HepG2 (cell line): ENCODE results near the gene FIGLA. TPM values are rescaled to one million over a fixed set of nuclear protein-coding genes. Genes with fewer than 3 reads are reported as not detected.
A peak's percentile ranks its signal among the peaks of the same experiment; 100 is the strongest.

Experiments
- ARID2 ChIP-seq: sonication (generic); formaldehyde crosslinking; IDR thresholded peaks from 2 replicates; pipeline ENCODE4 v1.8.1; 2022; ENCODE audit warnings: mild to moderate bottlenecking, missing genetic modification reagents, borderline replicate concordance
- CEBPG ChIP-seq: IDR thresholded peaks from 2 replicates; pipeline ENCODE4 v1.6.1; 2016
- CENPX ChIP-seq: sonication (generic); formaldehyde crosslinking; IDR thresholded peaks from 2 replicates; pipeline ENCODE4 v1.9.0; 2021; ENCODE audit warnings: mild to moderate bottlenecking, missing genetic modification reagents, moderate library complexity
- CTCF ChIP-seq: sonication (generic); formaldehyde crosslinking; IDR thresholded peaks from 2 replicates; pipeline ENCODE4 v1.5.0; 2020; ENCODE audit warnings: mild to moderate bottlenecking, missing genetic modification reagents, moderate library complexity
- ESRRA ChIP-seq: sonication (generic); formaldehyde crosslinking; IDR thresholded peaks from 2 replicates; pipeline ENCODE4 v1.5.1; 2020; ENCODE audit warnings: mild to moderate bottlenecking, low read depth, missing genetic modification reagents
- FOXA3 ChIP-seq: IDR thresholded peaks from 2 replicates; pipeline ENCODE4 v1.6.1; 2016; ENCODE audit warnings: missing genetic modification reagents, missing compliant biosample characterization
- GATAD1 ChIP-seq: IDR thresholded peaks from 2 replicates; pipeline ENCODE4 v1.6.1; 2016; ENCODE audit warnings: missing genetic modification reagents, missing compliant biosample characterization
- HMGXB3 ChIP-seq: sonication (generic); formaldehyde crosslinking; IDR thresholded peaks from 2 replicates; pipeline ENCODE4 v1.4.0; 2020; ENCODE audit warnings: missing genetic modification reagents, borderline replicate concordance
- MAZ ChIP-seq, 2 experiments: sonication (generic) in 1 of 2; formaldehyde crosslinking in 1 of 2; IDR thresholded peaks; 2 replicates each; pipeline versions ENCODE4 v1.5.0 to v1.6.1; 2012 to 2020; ENCODE audit warnings: low read depth in 2 of 2, mild to moderate bottlenecking in 2 of 2, borderline replicate concordance in 1 of 2, improper control_type of control experiment in 1 of 2, low read length in 1 of 2, missing genetic modification reagents in 1 of 2, moderate library complexity in 1 of 2
- SNRNP70 ChIP-seq: fragments of 200-400 bp; formaldehyde crosslinking; IDR thresholded peaks from 2 replicates; pipeline ENCODE4 v1.6.1; 2017; ENCODE audit warnings: mild to moderate bottlenecking, low read depth, low read length, moderate library complexity
- SSRP1 ChIP-seq: IDR thresholded peaks from 2 replicates; pipeline ENCODE4 v1.6.1; 2016; ENCODE audit warnings: control low read depth
- STAG1 ChIP-seq: sonication (generic); formaldehyde crosslinking; IDR thresholded peaks from 2 replicates; pipeline ENCODE4 v1.4.0; 2020; ENCODE audit warnings: missing genetic modification reagents
- ZBTB33 ChIP-seq: sonication (generic); formaldehyde crosslinking; IDR thresholded peaks from 2 replicates; pipeline ENCODE4 v1.4.0; 2020; ENCODE audit warnings: missing genetic modification reagents
- ZMYM4 ChIP-seq: sonication (generic); formaldehyde crosslinking; IDR thresholded peaks from 2 replicates; pipeline ENCODE4 v1.8.1; 2023; ENCODE audit warnings: mild to moderate bottlenecking, missing genetic modification reagents
- ZNF567 ChIP-seq: sonication (generic); formaldehyde crosslinking; IDR thresholded peaks from 2 replicates; pipeline ENCODE4 v1.8.1; 2023; ENCODE audit warnings: mild to moderate bottlenecking, missing genetic modification reagents, borderline replicate concordance
- ZNF691 ChIP-seq: sonication (generic); formaldehyde crosslinking; IDR thresholded peaks from 2 replicates; pipeline ENCODE4 v1.4.0; 2020; ENCODE audit warnings: missing genetic modification reagents, low read depth, mild to moderate bottlenecking, borderline replicate concordance
- polyA plus RNA-seq, 8 experiments: library from polyadenylated mRNA; depleted of rRNA in 3 of 8; stranded (reverse) in 7 of 8; unstranded in 1 of 8; fragments of >200 nt; fragmentation: Illumina TruSeq in 4 of 8; extraction: Trizol in 4 of 8; gene quantifications; 2 replicates each; pipeline versions ENCODE4 v1.2.1 to v1.2.3, GENCODE V29; 2011 to 2016; ENCODE audit warnings: low read depth in 4 of 8, missing spikeins in 1 of 8, mixed read lengths in 1 of 8; ENCODE audit not compliant: insufficient read depth in 1 of 8
- total RNA-seq, 5 experiments: library from RNA; depleted of rRNA; stranded (reverse); fragments of >200 nt; fragmentation: Illumina TruSeq; extraction: Trizol; gene quantifications; 2 replicates each; pipeline ENCODE4 v1.2.3, GENCODE V29; 2016; ENCODE audit warnings: low read depth in 1 of 5
- TF ChIP-seq, protein P1 (sequence below): sonication (generic); formaldehyde crosslinking; conservative IDR thresholded peaks from 2 replicates; pipeline ENCODE4 v1.8.1; 2023; ENCODE audit warnings: missing genetic modification reagents

Gene FIGLA
- total and polyA plus RNA-seq, 2 of the 13 experiments (the other 11 are each of a cell fraction or from before 2014, with no cell fraction given) = not detected

DNA sequence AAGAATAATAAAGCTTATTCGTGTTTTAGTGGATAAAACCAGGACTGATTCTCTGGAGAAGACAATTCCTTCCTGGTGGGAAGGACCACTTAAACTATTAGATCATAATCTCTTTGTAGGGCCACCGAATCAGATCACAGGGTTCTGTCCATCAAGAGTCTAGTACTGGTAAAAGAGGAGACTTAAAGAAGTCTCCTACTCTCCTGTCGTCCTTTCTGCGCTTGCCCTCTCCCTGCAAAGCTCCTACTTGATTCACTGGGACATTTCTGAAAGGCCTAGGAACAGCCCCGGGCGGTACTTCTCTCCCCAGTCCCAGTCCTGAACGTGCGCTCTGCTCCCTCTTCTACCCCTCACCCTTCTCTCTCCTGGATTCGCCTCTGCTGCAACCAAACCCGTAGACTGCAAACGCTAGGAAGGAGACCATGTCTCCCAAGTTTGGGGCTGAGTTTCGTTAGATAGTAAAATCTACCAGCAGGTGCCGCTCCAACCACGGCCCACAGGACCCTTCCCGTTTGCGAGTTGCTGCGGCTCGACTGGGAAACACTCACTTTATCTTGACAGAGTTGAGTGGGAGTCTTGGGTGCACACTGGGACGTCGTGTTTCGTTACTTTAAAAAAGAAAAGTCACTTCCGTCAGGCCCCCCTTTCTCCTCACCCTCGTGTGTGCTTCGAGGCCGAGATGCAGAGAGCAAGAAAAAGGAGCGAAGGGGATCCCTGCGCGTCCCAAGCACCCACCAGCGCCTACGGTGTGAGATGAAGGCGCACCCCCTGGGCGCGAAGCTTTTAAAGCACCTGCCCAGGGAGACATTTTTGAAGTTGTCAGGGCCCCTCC lies 923 bp downstream of the FIGLA start (continued):
- TF ChIP-seq MAZ (IDR thresholded peaks at IDR 0.05; ENCODE audit: borderline replicate concordance, low read depth, low read length) (no peak), MAZ (CRISPR knock-in tag; IDR thresholded peaks at IDR 0.05; ENCODE audit: low read depth) (0 out of 2 replicates have a peak, but pooled peaks have one; percentile 37), ZNF567 (0 out of 2 replicates have a peak, but pooled peaks have one; percentile 44), SNRNP70 (no peak), SSRP1 (CRISPR knock-in tag) (0 out of 2 replicates have a peak, but pooled peaks have one; percentile 38), ESRRA (CRISPR knock-in tag) (no peak), CTCF (CRISPR knock-in tag) (peak; percentile 99), ZNF691 (CRISPR knock-in tag) (peak; percentile 57; the same call in 1 of the 2 replicates), CENPX (CRISPR knock-in tag) (no peak), FOXA3 (CRISPR knock-in tag) (peak; percentile 43), CEBPG (CRISPR knock-in tag) (peak; percentile 51), STAG1 (CRISPR knock-in tag) (peak; percentile 99), HMGXB3 (CRISPR knock-in tag) (peak; percentile 62; the same call in 1 of the 2 replicates), ARID2 (CRISPR knock-in tag) (0 out of 2 replicates have a peak, but pooled peaks have one; percentile 58), GATAD1 (CRISPR knock-in tag) (peak; percentile 64), ZMYM4 (CRISPR knock-in tag) (peak; percentile 53; the same call in 1 of the 2 replicates), ZBTB33 (CRISPR knock-in tag) (peak; percentile 28; the same call in 1 of the 2 replicates)
- TF ChIP-seq, protein P1, sequence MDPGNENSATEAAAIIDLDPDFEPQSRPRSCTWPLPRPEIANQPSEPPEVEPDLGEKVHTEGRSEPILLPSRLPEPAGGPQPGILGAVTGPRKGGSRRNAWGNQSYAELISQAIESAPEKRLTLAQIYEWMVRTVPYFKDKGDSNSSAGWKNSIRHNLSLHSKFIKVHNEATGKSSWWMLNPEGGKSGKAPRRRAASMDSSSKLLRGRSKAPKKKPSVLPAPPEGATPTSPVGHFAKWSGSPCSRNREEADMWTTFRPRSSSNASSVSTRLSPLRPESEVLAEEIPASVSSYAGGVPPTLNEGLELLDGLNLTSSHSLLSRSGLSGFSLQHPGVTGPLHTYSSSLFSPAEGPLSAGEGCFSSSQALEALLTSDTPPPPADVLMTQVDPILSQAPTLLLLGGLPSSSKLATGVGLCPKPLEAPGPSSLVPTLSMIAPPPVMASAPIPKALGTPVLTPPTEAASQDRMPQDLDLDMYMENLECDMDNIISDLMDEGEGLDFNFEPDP (CRISPR knock-in tag) = no peak
